Hematopoietic multipotent progenitor cell treated with erythropoietin and hydrocortisone succinate and interleukin-3 and kit ligand, for 17 days (in vitro differentiated cells): ENCODE data around the gene SOX12.

ENCODE experiments used
- DNase-seq: peaks from one replicate; pipeline ENCODE4 v3.0.0-alpha.2; 2015; ENCODE audit warnings: low spot score

Gene SOX12

DNA sequence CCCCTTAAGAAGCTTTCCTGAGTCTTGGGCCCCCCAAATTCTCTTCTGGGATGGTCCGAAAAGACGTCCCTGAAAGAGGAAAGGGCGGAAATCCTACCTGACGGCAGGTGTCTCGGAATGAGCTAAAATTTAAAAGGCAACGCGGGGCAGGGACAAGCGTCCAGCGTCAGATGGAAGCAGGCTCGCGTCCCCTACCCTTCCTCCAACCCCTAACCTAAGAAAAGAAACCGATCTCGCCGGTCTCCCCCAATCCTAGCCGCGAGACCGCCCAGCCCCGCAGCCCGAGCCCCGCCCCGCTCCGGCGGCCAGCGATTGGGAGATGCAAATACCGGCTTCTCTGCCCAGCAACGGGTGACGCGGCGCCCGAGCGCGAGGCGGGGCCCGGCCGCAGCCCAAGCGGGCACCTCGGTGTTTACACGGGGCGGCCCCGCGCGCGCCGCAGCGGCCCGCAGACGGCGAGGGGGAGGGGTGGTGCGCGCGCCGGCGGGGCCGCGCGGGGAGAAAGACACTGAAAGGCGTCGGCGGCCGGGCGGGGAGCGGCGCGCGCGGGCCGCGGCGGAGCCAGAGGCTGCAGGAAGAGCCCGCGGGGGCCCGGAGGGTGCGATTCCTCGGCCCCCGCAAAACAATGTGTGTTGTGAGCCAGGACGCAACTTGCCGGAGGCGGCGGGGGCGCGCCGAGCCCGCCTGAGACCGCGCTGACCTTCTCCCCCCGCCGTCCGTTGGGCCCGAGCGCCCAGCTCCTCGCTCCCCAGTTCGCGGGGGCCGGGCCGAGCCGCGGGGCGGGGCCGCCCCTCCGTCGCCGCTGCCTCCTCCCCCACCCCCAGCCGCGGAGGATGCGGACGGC, at the start of gene SOX12:
SOX12 (plus strand) TSS at position 508 of the 844 bp plus-strand sequence. CDS start 373 bp downstream, outside the sequence.
- peak; percentile 95 for DNase-seq

DNA sequence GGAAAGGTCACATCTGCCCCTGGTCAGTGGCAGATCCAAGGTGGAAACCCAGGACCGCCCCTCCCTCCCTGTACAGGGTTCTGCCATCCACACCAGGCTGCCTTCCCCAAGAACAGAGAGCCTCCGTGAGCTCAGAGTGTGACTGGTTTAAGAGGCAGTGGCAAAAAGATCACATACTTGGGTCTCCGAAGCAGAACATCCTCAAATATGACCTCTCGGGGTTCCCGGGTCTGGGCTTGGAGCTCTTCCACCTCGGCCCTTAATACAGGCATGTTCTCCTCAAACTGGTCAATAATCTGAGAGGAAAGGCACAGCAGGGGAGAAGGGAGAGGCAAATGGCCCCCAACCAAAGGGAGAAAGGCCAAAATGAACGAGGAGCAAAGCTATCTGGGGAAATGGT, 49.6 kb upstream of the SOX12 start:
- no peak for DNase-seq

DNA sequence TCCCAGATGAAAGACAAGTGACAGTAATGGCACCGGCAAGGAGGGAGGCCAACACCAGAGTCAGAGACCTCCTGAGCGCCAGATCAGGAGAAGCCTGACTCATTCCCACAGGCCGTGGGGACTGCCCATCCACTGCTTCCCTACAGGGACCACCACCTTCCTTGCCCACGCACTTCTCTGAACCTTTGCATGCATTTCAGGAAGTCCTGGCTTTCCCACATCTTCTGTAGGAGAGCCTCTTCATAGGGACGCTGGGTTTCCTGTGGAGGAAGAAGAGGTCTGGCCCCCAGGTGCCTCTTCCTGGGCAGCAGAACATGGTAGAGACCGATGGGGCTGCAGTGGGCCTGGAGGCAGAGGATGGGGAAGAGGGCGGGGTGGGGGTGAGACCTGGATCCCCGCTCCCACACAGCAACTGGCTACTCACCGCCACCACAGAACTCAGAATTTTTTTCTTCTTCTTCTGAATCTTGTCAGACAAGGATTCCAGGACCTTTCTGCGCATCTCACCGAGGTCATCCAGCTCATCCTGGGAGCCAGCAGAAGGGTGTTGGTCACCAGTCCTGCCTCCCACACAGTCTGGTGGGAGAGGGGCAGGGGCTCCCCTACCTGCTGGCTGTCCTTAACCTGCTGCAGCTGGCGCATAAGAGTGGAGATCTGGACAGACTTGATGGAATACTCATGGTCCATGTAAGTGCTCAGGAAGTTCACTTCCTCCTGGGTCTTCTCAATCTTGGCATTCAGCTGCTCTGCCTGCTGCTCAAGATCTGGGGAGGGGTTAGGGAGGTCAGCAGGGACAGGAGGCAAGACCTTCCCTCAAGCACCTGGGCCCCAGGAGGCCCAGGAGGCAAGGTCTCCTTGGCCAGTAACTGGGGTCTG, 48.5 kb upstream of the SOX12 start:
- no peak for DNase-seq

DNA sequence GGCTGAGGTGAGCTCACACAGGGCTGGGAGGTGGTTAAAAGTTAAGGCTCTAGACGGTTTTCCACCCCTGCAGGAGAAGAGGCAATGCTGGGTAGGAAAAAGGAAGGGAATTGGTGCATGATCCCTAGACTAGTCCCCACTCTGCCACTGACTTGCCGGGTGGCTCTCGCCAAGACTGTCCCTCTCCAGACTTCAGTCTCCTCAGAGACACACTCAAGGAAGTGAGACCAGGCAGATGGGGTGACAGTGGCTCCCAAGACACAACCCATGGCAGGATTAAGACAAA, 47.9 kb upstream of the SOX12 start:
- no peak for DNase-seq

DNA sequence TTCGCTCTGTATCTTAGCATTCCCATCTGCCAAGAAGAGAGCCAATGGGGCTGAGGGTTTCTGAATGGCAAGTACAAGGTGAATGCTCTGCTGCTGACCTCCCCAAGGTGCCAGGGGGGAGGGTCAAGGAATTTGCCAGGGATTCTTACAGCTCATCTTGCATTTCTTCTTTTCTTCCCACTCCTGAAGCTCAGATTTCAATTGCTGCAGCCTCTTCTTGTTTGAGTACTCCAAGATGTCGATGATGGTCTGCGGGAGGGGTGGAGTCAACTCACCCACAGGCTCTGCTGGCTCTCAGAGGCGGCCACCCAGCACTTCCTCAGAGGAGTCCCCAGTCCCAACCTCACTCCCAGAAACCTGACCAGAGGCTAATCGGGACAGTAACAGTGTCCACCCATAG, 47.2 kb upstream of the SOX12 start:
- no peak for DNase-seq

DNA sequence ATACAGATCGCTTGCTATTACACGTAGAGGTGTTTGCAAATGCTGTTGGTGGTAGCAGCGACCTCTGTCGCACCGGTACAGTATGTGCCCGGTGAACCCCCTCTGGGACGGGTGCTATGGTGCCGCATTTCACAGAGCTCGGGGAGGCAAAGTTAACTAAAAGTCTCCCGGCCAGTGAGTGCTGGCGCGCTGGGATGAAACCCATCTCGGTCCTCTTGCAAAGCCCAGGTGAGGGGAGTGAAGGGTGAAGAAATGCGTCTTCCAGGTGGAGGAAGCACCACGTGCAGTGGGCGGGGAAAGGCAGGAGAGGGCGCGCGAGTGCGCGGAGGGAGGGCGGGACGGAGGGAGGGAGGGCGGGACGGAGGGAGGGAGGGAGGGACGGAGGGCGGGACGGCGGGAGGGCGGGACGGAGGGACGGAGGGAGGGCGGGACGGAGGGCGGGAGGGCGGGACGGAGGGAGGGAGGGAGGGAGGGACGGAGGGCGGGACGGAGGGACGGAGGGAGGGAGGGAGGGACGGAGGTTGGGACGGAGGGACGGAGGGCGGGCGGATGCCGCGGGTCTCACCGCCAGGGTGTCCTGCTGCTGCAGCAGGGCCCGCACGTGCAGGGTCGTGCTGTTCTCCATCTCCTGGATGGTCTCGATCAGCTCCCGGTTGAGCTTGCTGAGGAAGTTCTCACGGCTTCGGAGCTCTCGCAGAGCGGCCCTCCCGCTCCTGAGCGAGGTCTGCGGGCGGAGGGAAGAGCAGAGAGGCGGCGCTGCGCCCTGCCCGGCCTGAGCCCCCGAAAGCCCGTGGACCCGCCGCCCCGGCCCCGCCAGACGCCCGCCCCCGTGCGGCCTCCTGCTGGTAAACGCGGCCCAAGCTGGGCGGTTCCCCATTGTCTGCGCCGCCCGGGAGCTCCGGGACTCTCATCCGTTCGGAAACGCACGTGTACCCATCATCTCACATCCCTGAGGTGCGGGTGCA, 46.5 kb upstream of the SOX12 start:
- DNase-seq = no peak

DNA sequence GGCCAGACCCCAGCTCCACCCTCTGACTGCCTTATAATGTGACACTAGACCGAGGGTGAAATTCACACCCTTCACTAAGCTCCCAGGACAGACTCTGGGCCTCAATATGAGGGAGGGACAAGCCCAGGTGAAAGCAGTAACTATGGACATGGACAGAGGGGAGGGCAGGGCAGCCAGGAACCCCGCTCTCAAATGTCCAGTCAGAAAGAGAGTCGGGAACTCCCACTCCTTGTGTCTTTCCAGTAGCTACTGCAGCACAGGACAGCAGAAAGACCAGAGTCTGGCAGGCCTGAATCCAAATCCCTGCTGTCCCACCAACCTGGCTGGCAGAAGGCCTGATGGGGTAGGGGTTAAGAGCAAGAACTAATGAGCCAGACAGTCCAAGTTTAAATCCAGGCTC, 41.2 kb upstream of the SOX12 start:
- no peak for DNase-seq

DNA sequence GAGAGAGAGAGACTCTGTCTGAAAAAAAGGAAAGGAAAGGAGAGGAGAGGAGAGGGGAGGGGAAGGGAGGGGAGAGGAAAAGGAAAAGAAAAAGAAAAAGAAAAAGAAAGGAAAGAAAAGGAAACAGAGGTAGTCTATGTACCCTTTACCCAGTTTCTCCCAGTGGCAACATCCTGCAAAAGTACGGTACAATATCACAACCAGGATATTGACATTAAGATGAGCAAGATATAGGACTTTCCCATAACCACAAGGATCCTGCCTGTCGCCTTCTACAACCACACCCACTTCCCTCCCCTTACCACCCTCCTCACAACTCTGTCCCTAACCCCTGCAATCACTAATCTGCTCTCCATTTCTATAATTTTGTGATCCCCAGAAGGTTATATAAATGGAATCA, 38.8 kb upstream of the SOX12 start:
- no peak for DNase-seq

DNA sequence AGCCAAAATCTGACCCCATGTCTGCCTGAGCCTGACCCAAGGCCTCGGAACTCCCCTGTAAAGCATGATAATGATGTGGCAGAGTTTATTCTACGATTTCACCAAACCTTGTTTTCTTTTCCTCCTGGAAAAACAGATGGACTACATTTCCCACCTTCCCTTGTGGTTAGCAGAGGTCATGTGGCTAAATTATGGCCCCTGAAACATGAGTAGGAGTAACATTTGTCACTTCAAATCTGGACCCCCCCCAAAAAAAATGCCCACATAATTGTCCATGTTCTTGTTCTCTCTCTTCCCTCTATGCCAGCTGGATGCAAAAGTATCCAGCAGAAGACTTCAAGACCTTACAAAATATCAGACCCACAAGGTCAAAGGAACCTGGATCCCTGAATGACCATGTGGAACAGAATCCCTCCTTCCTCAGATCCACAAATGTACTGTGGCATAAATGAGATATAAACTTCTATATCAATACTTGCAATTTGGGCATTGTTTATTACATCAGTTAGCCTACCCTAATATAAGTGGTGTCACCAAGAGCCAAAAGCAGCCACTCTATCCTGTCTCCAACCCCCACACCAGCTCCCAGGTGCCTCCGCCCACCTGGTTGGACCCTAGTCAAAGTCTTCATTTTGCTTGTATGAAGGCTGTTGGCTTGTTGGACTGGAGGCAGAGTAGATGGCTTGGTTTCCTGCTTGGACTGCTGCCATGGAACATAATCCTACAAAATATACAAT, 36.2 kb upstream of the SOX12 start:
- DNase-seq = no peak

DNA sequence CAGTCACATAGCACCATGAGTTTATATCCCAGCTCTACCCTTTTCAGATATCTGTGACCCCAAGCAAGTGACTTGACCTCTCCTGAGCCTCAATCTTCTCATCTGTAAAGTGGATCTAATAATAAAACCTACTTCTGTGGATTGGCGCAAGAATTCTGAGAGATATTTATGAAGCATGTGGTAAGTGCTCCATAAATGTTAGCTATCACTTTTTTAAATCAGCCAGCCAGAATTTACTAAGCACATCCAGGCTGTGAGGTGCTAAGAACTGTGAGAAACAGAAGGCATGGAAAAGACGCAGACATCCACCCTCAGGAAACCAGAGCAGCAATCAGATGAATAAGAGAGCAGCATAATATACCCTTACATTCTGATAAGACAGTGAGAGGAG, 35.7 kb upstream of the SOX12 start:
- DNase-seq = no peak

DNA sequence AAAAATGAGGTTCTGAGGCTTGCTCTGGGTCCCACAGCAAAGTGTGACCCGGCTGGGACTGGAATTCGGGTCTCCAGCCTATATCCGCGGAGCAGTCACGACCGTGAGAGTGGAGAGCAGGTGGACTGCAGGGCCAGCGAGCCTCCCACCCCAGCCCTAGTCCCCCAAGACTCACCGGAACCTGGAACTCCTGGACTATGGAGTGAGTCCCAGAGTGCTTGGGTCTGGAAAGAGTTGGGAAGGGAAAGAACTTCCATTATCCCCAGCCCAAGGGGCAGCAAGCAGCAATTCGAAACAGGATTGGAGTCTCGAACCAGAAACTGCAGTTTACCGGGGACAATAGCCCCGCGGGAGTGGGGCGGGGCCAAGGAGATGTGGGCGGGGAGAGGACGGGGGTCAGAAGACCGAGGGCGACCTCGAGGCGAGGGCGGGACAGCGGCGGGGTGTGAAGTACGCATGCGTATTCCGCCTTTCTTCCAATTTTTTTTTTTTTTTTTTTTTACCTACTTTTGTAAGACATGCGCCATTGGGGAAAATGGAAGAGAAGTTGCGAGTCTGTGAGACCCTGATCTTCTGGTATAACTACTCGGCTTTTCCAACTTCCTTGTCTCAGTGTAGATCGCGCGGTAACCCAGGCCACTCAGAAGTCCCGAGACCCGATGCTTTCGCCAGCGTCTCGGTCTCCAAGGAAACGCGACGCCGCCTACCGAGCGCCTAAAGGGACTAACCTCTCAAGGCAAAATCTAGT, 35.1 kb upstream of the SOX12 start, which contains the start of gene C20orf96:
C20orf96 (minus strand) TSS at position 667 of the 748 bp plus-strand sequence; CDS start at position 527, 140 bp downstream.
- DNase-seq = peak; percentile 84

DNA sequence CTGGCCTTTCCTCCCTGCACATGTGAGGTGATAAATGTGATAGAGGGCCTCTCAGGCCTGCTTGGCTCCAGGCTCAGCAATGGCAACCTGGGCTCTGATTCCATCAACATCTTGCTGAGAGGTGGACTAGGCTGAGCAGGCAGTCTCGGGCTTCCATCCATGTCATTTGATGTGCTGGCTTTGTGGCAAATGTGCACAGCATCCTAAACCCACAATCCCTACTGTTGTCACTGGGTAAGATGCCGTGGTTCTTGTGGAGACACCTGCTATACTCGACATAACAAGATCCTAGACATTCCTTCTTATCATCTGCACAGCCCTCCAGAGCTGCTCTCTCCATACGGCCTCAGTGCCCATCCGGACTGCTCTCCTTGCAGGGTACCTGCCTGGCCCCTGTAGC, 30.8 kb upstream of the SOX12 start:
- DNase-seq = no peak

DNA sequence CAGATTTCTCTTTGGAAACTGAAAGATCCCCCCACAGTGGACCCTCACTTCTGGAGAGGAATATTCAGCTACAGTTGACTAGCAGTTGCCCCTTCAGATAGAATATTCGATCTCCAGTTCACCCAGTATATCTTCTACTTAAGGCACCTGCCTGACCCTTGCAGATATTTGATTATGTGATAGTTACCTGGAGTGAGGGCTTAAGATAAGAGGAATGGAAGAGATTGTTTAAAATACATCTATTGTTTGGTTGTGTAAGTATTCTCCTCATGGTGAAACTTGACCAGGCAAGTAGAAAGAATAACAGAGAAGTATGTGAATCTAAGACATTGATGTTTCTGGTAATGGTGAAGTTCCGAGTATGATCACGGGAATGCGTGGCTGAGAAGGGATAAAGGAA, 29.5 kb upstream of the SOX12 start:
- DNase-seq = no peak

DNA sequence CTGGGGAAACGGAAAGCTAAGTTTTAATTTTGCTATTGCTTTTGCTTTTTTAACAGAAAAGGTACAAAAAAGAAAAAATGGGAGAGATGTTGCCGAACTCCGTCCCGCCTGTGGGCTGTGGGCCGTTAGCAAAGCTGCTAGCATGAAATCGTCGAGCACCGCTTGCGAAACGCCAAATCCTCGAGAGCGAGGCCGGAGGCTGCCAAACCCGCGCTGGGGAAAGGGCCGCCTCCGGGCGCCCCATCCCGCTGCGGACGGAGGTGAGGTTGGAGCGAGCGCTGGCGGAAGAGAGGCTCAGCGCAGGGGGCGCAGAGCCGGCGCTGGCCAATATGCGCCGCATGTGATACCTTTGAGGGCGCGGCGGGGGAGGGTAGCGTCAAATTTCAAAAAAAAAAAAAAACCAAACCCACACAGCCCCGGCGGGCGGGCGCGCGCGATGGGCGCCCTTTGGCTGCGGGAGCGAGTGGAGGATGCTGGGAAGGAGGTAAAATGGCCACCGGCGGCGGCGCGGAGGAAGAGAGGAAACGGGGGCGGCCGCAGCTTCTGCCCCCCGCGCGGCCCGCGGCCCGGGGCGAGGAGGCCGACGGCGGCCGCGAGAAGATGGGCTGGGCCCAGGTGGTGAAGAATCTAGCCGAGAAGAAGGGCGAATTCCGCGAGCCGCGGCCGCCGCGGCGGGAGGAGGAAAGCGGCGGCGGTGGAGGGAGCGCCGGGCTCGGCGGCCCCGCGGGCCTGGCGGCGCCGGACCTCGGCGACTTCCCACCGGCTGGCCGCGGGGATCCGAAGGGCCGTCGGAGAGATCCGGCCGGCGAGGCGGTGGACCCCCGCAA, 28.0 kb upstream of the SOX12 start, which contains the start of gene ZCCHC3:
ZCCHC3 (plus strand) TSS at position 473 of the 827 bp plus-strand sequence; CDS start at position 490, 17 bp downstream.
- DNase-seq = peak; percentile 74

DNA sequence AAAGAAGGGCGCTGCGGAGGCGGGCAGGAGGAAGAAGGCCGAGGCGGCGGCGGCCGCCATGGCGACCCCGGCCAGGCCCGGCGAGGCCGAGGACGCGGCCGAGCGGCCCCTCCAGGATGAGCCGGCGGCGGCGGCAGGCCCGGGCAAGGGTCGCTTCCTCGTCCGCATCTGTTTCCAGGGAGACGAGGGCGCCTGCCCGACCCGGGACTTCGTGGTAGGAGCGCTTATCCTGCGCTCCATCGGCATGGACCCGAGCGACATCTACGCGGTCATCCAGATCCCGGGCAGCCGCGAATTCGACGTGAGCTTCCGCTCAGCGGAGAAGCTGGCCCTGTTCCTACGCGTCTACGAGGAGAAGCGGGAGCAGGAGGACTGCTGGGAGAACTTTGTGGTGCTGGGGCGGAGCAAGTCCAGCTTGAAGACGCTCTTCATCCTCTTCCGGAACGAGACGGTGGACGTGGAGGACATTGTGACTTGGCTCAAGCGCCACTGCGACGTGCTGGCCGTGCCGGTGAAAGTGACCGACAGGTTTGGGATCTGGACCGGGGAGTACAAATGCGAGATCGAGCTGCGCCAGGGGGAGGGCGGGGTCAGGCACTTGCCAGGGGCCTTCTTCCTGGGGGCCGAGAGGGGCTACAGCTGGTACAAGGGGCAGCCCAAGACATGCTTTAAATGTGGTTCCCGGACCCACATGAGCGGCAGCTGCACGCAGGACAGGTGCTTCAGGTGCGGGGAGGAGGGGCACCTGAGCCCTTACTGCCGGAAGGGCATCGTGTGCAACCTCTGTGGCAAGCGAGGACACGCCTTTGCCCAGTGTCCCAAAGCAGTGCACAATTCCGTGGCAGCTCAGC, 27.2 kb upstream of the SOX12 start:
- peak; percentile 50 for DNase-seq

DNA sequence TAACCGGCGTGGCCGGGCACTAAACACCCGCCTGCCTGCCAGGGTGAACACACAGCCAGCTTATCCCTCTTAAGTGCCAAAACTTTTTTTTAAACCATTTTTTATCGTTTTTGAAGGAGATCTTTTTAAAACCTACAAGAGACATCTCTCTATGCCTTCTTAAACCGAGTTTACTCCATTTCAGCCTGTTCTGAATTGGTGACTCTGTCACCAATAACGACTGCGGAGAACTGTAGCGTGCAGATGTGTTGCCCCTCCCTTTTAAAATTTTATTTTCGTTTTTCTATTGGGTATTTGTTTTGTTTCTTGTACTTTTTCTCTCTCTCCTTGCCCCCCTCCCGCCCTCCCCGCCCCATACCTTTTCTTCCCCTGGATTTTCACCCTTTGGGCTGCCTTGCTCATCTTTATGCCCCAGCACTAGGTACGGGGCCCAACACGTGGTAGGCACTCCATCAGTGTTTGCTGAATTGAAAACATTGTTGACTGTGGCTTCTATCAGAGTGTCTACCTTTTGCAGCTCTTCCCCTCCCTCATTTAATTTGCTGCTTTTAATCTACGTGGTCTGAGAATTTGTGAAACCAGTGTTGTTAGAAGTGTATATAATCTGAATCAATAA, 26.5 kb upstream of the SOX12 start:
- DNase-seq = no peak

DNA sequence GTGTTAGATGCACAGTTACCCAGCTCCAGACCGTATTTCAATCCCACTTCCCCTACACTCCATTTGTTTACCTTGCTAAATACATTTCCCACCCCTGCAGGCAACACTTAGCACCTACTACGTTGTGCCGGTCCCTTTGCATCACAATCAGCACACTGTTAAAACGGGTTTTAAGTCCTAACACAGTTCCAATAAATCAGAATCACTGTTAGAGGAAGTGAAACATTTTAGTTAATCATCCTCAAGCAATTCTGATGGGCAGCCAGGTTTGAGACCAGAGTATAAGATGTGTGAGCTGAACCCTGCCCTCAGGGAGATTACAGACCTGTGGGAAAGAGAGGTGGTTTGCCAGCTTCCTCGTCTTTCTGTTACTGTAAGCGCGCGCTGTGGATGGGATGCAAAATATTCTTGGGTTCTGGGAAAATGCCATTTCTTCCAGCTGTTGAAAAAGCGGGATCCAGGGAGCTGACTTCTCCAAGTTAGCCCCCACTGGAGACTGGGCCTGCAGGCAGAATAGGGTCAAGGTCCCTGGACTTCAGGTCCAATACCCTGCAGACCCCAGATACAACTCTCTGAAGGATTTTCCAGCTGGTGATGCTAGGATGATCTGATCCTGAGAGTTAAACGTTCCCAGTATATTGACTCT, 24.9 kb upstream of the SOX12 start:
- no peak for DNase-seq
